Heart right ventricle (tissue), 12 donors: ENCODE data around the gene DHX40. TPM values are rescaled to one million over a fixed set of nuclear protein-coding genes. Genes with fewer than 3 reads are reported as not detected.

Source experiments
- polyA plus RNA-seq, 2 donors: library from polyadenylated mRNA; stranded (reverse); fragments of 200-250 nt; gene quantifications; one replicate each; pipeline ENCODE4 v1.2.3, GENCODE V29; 2013
- total RNA-seq, 10 donors: library from RNA; stranded (reverse); fragmentation: NEBNext Ultra II Directional in 3 of 10; extraction: Animal tissue kit (Norgen Biotek cat#: 25700) in 3 of 10; gene quantifications; one replicate each; pipeline versions ENCODE4 v1.2.1 to v1.2.4, GENCODE V29; 2021 to 2023
- donor health status: ischemic (EF 13 %, LVEDD 7.1; RV severe dilation, severe dysfunction).
- donor health status: healthy with polysubstance abuse.
- donor health status: DM: no; HTN: yes; CAD: no.
- donor health status: DM: no; HTN: no; CAD: no.
- donor health status: ischemic (EF 25% LVEDD 6.9; RV normal size, moderate dysfunction).
- donor health status: ischemic (EF 25% LVEDD 5.7; RV mildly dilated, moderate dysfunction).
- donor health status: healthy.
- donor health status: nonischemic (EF 11% LVEDD 7.7; RV severe dilation, severe dysfunction).
- donor health status: DM: yes; HTN: yes; CAD: no.
- donor health status: PGD.
- donor health status: ischemic (EF 29% LVEDD 5.4; RV normal size, mild dysfunction).
- donor health status: nonischemic (EF 23%, LVEDD 6.1; RV moderate dilation, normal function).

DHX40 gene
- total and polyA plus RNA-seq, 12 donors: 6.9 to 22.9 (median 20.2) TPM

Other genes with a start within 250 kb of the DHX40 start
- 10 to 100 TPM; 12.0 to 57.1 (median 42.0) TPM for gene YPEL2, start 234.0 kb upstream of the DHX40 start, total RNA-seq
- gene YPEL2, start 234.0 kb upstream of the DHX40 start, polyA plus RNA-seq: 10 to 100 TPM in 1 of 2 donors, 1 to 10 TPM in 1; 5.0 to 15.7 TPM
- gene CLTC, start 54.3 kb downstream of the DHX40 start, total RNA-seq: 100 to 1,000 TPM; 138 to 196 (median 173) TPM
- gene CLTC, start 54.3 kb downstream of the DHX40 start, polyA plus RNA-seq: 100 to 1,000 TPM in 1 of 2 donors, 10 to 100 TPM in 1; 42.5 to 140 TPM
- 10 to 100 TPM in 3 of 10 donors, 1 to 10 TPM in 7; 7.5 to 13.8 (median 9.1) TPM for gene PTRH2, start 141.8 kb downstream of the DHX40 start, total RNA-seq
- 10 to 100 TPM; 21.7 to 23.6 TPM for gene PTRH2, start 141.8 kb downstream of the DHX40 start, polyA plus RNA-seq
- 10 to 100 TPM; 41.3 to 98.9 (median 51.6) TPM for gene VMP1, start 142.0 kb downstream of the DHX40 start, total RNA-seq
- 10 to 100 TPM; 20.5 to 38.1 TPM for gene VMP1, start 142.0 kb downstream of the DHX40 start, polyA plus RNA-seq